ENCODE data around the gene KRTAP4-7. TPM values are rescaled to one million over a fixed set of nuclear protein-coding genes. Genes with fewer than 3 reads are reported as not detected.
A peak's percentile ranks its signal among the peaks of the same experiment; 100 is the strongest.
"Not testable (repeated sequence)": the region's sequence is repeated elsewhere in the genome, so short reads cannot be mapped to it uniquely, and the experiment has no call there.

The KRTAP4-7 gene
- polyA plus RNA-seq, 2 of the 4 experiments (the other 2 are of a cell fraction) = not detected

DNA sequence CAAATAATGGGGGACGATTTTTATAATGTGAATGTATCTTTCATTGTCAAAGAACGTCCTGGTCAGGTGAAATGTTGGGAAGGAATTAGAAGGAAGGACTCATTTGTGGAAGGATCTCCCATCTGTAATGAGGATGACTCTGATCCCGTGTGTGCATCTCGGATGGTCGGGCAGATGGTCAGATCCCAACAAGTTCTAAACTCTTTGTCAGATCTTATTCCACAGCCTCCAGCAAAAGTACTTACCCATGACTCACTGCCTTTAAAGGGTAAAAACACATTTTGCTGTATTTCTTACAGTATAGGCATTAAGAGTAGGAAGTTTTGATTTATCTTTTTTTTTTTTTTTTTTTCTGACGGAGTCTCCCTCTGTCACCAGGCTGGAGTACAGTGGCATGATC, 14.5 kb downstream of the KRTAP4-7 start:
- peaks cover 24% of the 10 kb centered on the region; the same call in 2 of the 3 replicates for H3K4me1 ChIP-seq
- ChIA-PET POLR2A (no interaction called here), CTCF (no interaction called here)
- peak overlapping the region; percentile 11; the same call in 2 of the 3 replicates for H3K4me2 ChIP-seq
- FAIRE-seq = peak; percentile 23
- no peak overlapping the region for H3K4me3 ChIP-seq
- TF ChIP-seq CBX2 (IDR thresholded peaks at IDR 0.05; ENCODE audit: borderline replicate concordance, low read depth) = no peak
- TF ChIP-seq, protein P1, sequence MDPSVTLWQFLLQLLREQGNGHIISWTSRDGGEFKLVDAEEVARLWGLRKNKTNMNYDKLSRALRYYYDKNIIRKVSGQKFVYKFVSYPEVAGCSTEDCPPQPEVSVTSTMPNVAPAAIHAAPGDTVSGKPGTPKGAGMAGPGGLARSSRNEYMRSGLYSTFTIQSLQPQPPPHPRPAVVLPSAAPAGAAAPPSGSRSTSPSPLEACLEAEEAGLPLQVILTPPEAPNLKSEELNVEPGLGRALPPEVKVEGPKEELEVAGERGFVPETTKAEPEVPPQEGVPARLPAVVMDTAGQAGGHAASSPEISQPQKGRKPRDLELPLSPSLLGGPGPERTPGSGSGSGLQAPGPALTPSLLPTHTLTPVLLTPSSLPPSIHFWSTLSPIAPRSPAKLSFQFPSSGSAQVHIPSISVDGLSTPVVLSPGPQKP (IDR thresholded peaks at IDR 0.05; ENCODE audit: low read depth, low read length) = no peak
- TF ChIP-seq, protein P2, sequence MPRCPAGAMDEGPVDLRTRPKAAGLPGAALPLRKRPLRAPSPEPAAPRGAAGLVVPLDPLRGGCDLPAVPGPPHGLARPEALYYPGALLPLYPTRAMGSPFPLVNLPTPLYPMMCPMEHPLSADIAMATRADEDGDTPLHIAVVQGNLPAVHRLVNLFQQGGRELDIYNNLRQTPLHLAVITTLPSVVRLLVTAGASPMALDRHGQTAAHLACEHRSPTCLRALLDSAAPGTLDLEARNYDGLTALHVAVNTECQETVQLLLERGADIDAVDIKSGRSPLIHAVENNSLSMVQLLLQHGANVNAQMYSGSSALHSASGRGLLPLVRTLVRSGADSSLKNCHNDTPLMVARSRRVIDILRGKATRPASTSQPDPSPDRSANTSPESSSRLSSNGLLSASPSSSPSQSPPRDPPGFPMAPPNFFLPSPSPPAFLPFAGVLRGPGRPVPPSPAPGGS (IDR thresholded peaks at IDR 0.05) = no peak
- no peak for TF ChIP-seq HDAC2 (IDR thresholded peaks at IDR 0.05)
- TF ChIP-seq HOXB13 (CRISPR knock-in tag; IDR thresholded peaks at IDR 0.05; ENCODE audit: low read depth) = no peak
- no peak for TF ChIP-seq ESRRA (IDR thresholded peaks at IDR 0.05; ENCODE audit: borderline replicate concordance, low read length)
- TF ChIP-seq CHD4 (IDR thresholded peaks at IDR 0.05; ENCODE audit: borderline replicate concordance) = no peak
- TF ChIP-seq, protein P3, sequence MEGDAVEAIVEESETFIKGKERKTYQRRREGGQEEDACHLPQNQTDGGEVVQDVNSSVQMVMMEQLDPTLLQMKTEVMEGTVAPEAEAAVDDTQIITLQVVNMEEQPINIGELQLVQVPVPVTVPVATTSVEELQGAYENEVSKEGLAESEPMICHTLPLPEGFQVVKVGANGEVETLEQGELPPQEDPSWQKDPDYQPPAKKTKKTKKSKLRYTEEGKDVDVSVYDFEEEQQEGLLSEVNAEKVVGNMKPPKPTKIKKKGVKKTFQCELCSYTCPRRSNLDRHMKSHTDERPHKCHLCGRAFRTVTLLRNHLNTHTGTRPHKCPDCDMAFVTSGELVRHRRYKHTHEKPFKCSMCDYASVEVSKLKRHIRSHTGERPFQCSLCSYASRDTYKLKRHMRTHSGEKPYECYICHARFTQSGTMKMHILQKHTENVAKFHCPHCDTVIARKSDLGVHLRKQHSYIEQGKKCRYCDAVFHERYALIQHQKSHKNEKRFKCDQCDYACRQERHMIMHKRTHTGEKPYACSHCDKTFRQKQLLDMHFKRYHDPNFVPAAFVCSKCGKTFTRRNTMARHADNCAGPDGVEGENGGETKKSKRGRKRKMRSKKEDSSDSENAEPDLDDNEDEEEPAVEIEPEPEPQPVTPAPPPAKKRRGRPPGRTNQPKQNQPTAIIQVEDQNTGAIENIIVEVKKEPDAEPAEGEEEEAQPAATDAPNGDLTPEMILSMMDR (IDR thresholded peaks at IDR 0.05) = no peak
- no peak for TF ChIP-seq RAD21 (conservative IDR thresholded peaks at IDR 0.05 in 1 of 2, IDR thresholded peaks at IDR 0.05 in 1 of 2)
- TF ChIP-seq FOSB (CRISPR knock-in tag; IDR thresholded peaks at IDR 0.05) = no peak
- TF ChIP-seq, protein P4, sequence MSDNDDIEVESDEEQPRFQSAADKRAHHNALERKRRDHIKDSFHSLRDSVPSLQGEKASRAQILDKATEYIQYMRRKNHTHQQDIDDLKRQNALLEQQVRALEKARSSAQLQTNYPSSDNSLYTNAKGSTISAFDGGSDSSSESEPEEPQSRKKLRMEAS (IDR thresholded peaks at IDR 0.05) = no peak
- no peak for TF ChIP-seq FOXS1 (CRISPR knock-in tag; IDR thresholded peaks at IDR 0.05)
- TF ChIP-seq FOSL2 (IDR thresholded peaks at IDR 0.05) = no peak
- TF ChIP-seq FOSL2 (CRISPR knock-in tag; IDR thresholded peaks at IDR 0.05) = no peak
- no peak for TF ChIP-seq HOXB5 (CRISPR knock-in tag; IDR thresholded peaks at IDR 0.05)
- TF ChIP-seq, protein P5, sequence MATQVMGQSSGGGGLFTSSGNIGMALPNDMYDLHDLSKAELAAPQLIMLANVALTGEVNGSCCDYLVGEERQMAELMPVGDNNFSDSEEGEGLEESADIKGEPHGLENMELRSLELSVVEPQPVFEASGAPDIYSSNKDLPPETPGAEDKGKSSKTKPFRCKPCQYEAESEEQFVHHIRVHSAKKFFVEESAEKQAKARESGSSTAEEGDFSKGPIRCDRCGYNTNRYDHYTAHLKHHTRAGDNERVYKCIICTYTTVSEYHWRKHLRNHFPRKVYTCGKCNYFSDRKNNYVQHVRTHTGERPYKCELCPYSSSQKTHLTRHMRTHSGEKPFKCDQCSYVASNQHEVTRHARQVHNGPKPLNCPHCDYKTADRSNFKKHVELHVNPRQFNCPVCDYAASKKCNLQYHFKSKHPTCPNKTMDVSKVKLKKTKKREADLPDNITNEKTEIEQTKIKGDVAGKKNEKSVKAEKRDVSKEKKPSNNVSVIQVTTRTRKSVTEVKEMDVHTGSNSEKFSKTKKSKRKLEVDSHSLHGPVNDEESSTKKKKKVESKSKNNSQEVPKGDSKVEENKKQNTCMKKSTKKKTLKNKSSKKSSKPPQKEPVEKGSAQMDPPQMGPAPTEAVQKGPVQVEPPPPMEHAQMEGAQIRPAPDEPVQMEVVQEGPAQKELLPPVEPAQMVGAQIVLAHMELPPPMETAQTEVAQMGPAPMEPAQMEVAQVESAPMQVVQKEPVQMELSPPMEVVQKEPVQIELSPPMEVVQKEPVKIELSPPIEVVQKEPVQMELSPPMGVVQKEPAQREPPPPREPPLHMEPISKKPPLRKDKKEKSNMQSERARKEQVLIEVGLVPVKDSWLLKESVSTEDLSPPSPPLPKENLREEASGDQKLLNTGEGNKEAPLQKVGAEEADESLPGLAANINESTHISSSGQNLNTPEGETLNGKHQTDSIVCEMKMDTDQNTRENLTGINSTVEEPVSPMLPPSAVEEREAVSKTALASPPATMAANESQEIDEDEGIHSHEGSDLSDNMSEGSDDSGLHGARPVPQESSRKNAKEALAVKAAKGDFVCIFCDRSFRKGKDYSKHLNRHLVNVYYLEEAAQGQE (IDR thresholded peaks at IDR 0.05) = no peak
- DNase-seq (ENCODE audit: low read depth in 1 of 2, low spot score in 1 of 2) = no peak
- peak overlapping the region in 1 of 2 experiments; percentile 25; a peak in 2 of 6 replicates for H3K27ac ChIP-seq
- H3K9me3 ChIP-seq = no peaks in the 10 kb centered on the region
- no peak for ATAC-seq
- WGBS (ENCODE audit: missing lambda C conversion rate) = 52% methylated on average over 6 of the region's 6 CpGs

DNA sequence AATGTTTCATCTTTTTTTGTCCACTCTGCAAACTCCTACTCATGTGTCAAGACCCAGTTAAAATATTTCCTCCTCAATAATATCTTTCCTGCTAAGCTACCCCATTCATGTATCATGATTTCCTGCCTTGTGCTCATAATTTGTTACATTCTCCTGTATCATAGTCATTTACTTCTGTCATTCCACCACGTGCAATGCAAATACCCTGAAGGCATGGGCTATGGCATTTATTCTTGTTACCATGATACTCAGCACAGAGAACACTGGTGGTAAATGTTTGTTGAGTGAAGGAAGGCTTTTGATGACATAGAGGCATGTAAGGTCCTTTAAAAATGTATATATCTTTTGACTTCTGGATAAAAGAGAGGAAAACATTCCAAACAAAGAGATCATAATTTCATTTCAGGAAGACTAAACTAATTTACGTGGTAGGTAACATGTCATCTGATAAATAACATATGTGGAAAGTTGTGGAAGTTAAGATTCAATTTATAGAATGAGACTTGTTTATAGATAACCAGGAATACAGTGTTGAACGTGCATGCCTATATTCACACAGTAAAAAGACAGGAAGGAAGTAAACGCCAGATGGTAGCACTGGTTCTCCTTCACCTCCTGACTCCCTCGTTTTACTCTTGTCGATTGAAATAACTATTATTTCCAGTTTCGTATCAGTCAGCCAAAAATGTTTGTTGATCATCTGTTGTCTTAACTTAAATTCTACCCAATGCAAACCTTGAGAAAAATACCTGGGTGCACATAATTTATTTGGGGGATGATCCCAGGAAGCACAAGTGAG, 15.9 kb downstream of the KRTAP4-7 start:
- ATAC-seq (peak; percentile 54 to 74), FAIRE-seq (peak; percentile 84), DNase-seq (ENCODE audit: low read depth in 1 of 2, low spot score in 1 of 2) (peak in 1 of 2 experiments; percentile 70)
- H3K9me3 ChIP-seq; POLR2A ChIA-PET; H3K27ac ChIP-seq; H3K4me3 ChIP-seq; CTCF ChIA-PET; TF ChIP-seq FOSL2 (IDR thresholded peaks at IDR 0.05): not testable (repeated sequence)
- peak; percentile 72 for TF ChIP-seq FOSL2 (CRISPR knock-in tag; IDR thresholded peaks at IDR 0.05)
- TF ChIP-seq, protein P4 (IDR thresholded peaks at IDR 0.05) = peak; percentile 66
- TF ChIP-seq MAFK (IDR thresholded peaks at IDR 0.05; ENCODE audit: partially characterized antibody) = peak; percentile 48
- TF ChIP-seq JUNB (IDR thresholded peaks at IDR 0.05) = peak; percentile 47; the same call in 1 of the 2 replicates
- TF ChIP-seq GATA3 (IDR thresholded peaks at IDR 0.05; ENCODE audit: borderline replicate concordance) = 0 out of 2 replicates have a peak, but pooled peaks have one; percentile 35
- H3K4me1 ChIP-seq = peaks cover 30% of the 10 kb centered on the region; the same call in 2 of the 3 replicates
- H3K4me2 ChIP-seq = peak overlapping the region; percentile 14; the same call in 1 of the 3 replicates
- WGBS (ENCODE audit: missing lambda C conversion rate) = 68% methylated on average over 7 of the region's 7 CpGs
